ENCODE measurements around the gene SVOP.
"Not testable (repeated sequence)": the region's sequence is repeated elsewhere in the genome, so short reads cannot be mapped to it uniquely, and the experiment has no call there.

DNA sequence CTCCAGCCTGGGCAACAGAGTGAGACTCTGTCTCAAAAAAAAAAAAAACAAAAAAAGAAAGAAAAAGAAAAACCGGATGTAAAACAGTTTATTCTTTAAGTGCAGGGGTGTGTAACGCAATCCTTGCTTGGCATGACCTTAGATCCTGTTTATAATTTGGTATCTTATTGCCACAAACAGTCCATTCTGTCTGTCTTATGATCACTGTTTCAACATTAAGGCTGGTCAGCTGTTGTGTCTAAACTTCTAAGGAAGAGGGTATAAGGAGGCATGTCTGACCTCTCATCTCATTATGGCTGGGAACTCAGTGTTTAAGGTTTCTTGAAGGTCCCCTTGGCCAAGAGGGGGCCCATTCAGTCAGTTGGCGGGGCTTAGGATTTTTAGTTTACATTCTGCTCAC is 27.8 kb upstream of the SVOP start:
- TF ChIP-seq POLR2A (IDR thresholded peaks at IDR 0.05; ENCODE audit: low read depth, low read length); RFX5 (IDR thresholded peaks at IDR 0.05; ENCODE audit: low read depth, low read length); CTCF (conservative IDR thresholded peaks at IDR 0.05; ENCODE audit: low read depth, low read length): not testable (repeated sequence)
